ENCODE data around the gene LONRF3.

LONRF3 gene

DNA sequence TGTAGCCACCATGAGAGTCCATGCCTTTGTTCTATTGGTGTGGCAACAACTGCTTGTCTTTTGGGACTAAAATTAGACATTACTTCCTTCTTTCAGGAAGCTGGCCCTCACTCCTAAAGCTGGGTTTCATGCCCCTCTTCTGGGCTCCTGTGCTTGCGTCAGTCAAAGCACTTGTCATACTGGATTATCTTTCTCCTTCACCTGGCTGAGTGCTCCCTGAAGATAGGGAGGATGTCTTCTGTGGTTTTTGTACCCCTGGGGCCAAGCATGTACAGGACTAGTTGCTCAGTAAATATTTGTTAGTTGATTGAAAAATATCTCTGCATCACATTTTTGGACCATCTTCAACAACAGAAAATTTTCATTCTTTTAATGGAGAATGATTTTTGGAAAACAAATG, 26.1 kb upstream of the LONRF3 start:
- TF ChIP-seq CTCF (IDR thresholded peaks at IDR 0.05; ENCODE audit: low read depth, low read length, missing control alignments), result no peak
- H3K4me3 ChIP-seq (replicated peaks; ENCODE audit: low read depth, low read length), result no peak overlapping the region
- no peak for DNase-seq (ENCODE audit: extremely low read depth, low read depth)

GRCh38 chrX:118961866-118962560, 12.4 kb upstream of the LONRF3 start:
- TF ChIP-seq CTCF (IDR thresholded peaks at IDR 0.05; ENCODE audit: low read depth, low read length, missing control alignments), result no peak
- DNase-seq (ENCODE audit: extremely low read depth, low read depth), result no peak
- no peak overlapping the region for H3K4me3 ChIP-seq (replicated peaks; ENCODE audit: low read depth, low read length)

DNA sequence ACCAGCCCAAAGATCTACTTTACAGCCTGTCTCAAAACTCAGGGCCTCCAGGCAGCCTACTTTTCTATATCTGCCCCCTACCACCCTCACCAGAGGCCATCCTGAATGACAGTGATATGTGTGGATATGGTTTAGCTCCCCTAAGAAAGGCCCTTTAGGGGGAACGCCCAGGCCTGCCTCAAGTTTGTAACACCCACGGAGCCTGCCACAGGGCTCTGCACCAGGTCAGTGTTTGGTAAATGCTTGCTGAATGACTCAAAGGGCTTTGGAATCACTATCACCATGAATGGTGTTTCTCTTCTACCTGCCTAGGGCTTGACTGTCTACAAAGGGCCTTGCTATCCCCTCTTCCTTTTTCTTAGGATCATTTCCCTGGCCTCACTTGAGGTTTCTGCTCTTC, 11.3 kb upstream of the LONRF3 start:
- DNase-seq (ENCODE audit: extremely low read depth, low read depth), result no peak
- no peak for TF ChIP-seq CTCF (IDR thresholded peaks at IDR 0.05; ENCODE audit: low read depth, low read length, missing control alignments)
- H3K4me3 ChIP-seq (replicated peaks; ENCODE audit: low read depth, low read length), result no peak overlapping the region

GRCh38 chrX:118964252-118964651, 10.2 kb upstream of the LONRF3 start:
- TF ChIP-seq CTCF (IDR thresholded peaks at IDR 0.05; ENCODE audit: low read depth, low read length, missing control alignments), result no peak
- DNase-seq (ENCODE audit: extremely low read depth, low read depth), result no peak
- H3K4me3 ChIP-seq (replicated peaks; ENCODE audit: low read depth, low read length), result no peak overlapping the region

- no peak overlapping the region for H3K4me3 ChIP-seq (replicated peaks; ENCODE audit: low read depth, low read length)
- DNase-seq (ENCODE audit: extremely low read depth, low read depth), result no peak
- no peak for TF ChIP-seq CTCF (IDR thresholded peaks at IDR 0.05; ENCODE audit: low read depth, low read length, missing control alignments)
Observed at GRCh38 chrX:118965395-118965794, 9.0 kb upstream of the LONRF3 start.

- TF ChIP-seq CTCF (IDR thresholded peaks at IDR 0.05; ENCODE audit: low read depth, low read length, missing control alignments), result no peak
- no peak for DNase-seq (ENCODE audit: extremely low read depth, low read depth)
- H3K4me3 ChIP-seq (replicated peaks; ENCODE audit: low read depth, low read length), result no peak overlapping the region
Observed at GRCh38 chrX:118968031-118968430, 6.4 kb upstream of the LONRF3 start.

DNA sequence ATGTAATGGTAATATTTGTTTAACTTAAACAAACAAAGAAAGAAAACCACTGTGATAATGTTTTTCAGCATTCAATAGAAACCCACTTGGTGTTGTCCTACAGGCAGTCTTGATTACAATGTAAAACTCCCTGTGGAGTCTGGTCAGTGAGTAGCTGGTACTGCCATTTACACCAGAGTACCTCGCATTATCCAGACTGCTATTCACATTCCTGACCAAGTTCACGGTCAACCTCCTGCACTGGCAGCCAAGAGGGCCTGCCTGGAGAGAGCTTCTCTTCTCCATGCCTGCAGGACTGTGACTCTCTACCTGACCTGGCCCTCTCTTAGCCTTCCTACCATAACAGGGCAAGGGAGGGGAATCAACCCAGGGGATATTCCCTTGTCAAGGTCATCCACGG, 2.9 kb upstream of the LONRF3 start:
- no peak for DNase-seq (ENCODE audit: extremely low read depth, low read depth)
- H3K4me3 ChIP-seq (replicated peaks; ENCODE audit: low read depth, low read length), result no peak overlapping the region
- TF ChIP-seq CTCF (IDR thresholded peaks at IDR 0.05; ENCODE audit: low read depth, low read length, missing control alignments), result no peak

Measured in HFF-Myc (cell line).